DMS153 treated with DMSO at 0.1 percent for 48 hours (cell line): ENCODE results near the gene CDX1.

Experiments
- DNase-seq: peaks from one replicate; lab custom pipeline; 2025; ENCODE audit not compliant: unreplicated experiment; lab: John Stamatoyannopoulos, UW

CDX1 gene

GRCh38 chr5:150161242-150162141 lies 5.1 kb upstream of the CDX1 start:
- no peak for DNase-seq

- no peak for DNase-seq
Observed at GRCh38 chr5:150162142-150162513, 4.5 kb upstream of the CDX1 start.

- no peak for DNase-seq
Observed at GRCh38 chr5:150163035-150163434, 3.5 kb upstream of the CDX1 start.

- no peak for DNase-seq
Observed at GRCh38 chr5:150163547-150164059, 3.0 kb upstream of the CDX1 start.

- DNase-seq, result no peak
Observed at GRCh38 chr5:150164211-150164980, 2.2 kb upstream of the CDX1 start.

- no peak for DNase-seq
Observed at GRCh38 chr5:150166037-150166649, 435 bp upstream of the CDX1 start.

GRCh38 chr5:150167512-150167850 lies 903 bp downstream of the CDX1 start:
- no peak for DNase-seq

GRCh38 chr5:150167908-150168307 lies 1.3 kb downstream of the CDX1 start:
- DNase-seq, result no peak

- no peak for DNase-seq
Observed at GRCh38 chr5:150168864-150169263, 2.3 kb downstream of the CDX1 start.

GRCh38 chr5:150172145-150172544 lies 5.6 kb downstream of the CDX1 start:
- no peak for DNase-seq

GRCh38 chr5:150172556-150172955 lies 6.0 kb downstream of the CDX1 start:
- DNase-seq, result no peak

- no peak for DNase-seq
Observed at GRCh38 chr5:150173161-150173560, 6.6 kb downstream of the CDX1 start.

- no peak for DNase-seq
Observed at GRCh38 chr5:150174285-150174684, 7.7 kb downstream of the CDX1 start.

GRCh38 chr5:150175076-150175475 lies 8.5 kb downstream of the CDX1 start:
- DNase-seq, result no peak

- DNase-seq, result no peak
Observed at GRCh38 chr5:150175536-150175935, 9.0 kb downstream of the CDX1 start.

GRCh38 chr5:150176745-150177477 lies 10.3 kb downstream of the CDX1 start:
- no peak for DNase-seq

GRCh38 chr5:150177721-150178120 lies 11.1 kb downstream of the CDX1 start:
- DNase-seq, result no peak

- DNase-seq, result no peak
Observed at GRCh38 chr5:150178262-150178661, 11.7 kb downstream of the CDX1 start.

GRCh38 chr5:150179019-150179620 lies 12.5 kb downstream of the CDX1 start:
- no peak for DNase-seq

GRCh38 chr5:150180241-150181026 lies 13.9 kb downstream of the CDX1 start:
- no peak for DNase-seq
